Measurements from ENCODE around the gene HSD17B2. TPM values are rescaled to one million over a fixed set of nuclear protein-coding genes. Genes with fewer than 3 reads are reported as not detected.
A peak's percentile ranks its signal among the peaks of the same experiment; 100 is the strongest.
"Not testable (repeated sequence)": the region's sequence is repeated elsewhere in the genome, so short reads cannot be mapped to it uniquely, and the experiment has no call there.

The HSD17B2 gene
- total and polyA plus RNA-seq, 7 experiments from 2014 or later: not detected

- Mint-ChIP-seq H3K27me3 (no peaks in the 10 kb centered on the region), H3K9me3 (peaks cover 0 to 4% (median 0%) of the 10 kb centered on the region in 11 donors), H3K4me3 (peak overlapping the region in 8 of 10 donors; percentile 17 to 80 (median 48)), H3K36me3 (peaks cover 4 to 29% (median 18%) of the 10 kb centered on the region in 5 donors), H3K4me1 (peaks cover 5 to 18% (median 13%) of the 10 kb centered on the region in 7 donors), H3K27ac (peak overlapping the region in 7 of 9 donors; percentile 25 to 87 (median 59))
- Histone ChIP-seq H3K36me3 (ENCODE audit: control insufficient read depth in 2 of 3, insufficient read depth in 3 of 3, low read length in 3 of 3) (no peaks in the 10 kb centered on the region), H3K27ac (ENCODE audit: low read depth, low read length) (no peak overlapping the region), H3K4me3 (ENCODE audit: low read length) (no peak overlapping the region), H3K4me1 (ENCODE audit: control insufficient read depth in 2 of 2, insufficient read depth in 2 of 2, low read length in 2 of 2) (peaks cover 5 to 8% of the 10 kb centered on the region in 2 donors), H3K9me3 (ENCODE audit: control insufficient read depth in 2 of 3, low read length in 3 of 3) (no peaks in the 10 kb centered on the region), H3K27me3 (ENCODE audit: control insufficient read depth in 2 of 2, insufficient read depth in 2 of 2, low read length in 2 of 2) (no peaks in the 10 kb centered on the region)
- POLR2A ChIA-PET: no interaction called here
- intact Hi-C loops (cut with micrococcal nuclease): no loop called here
- no peak for ATAC-seq
- no peak for DNase-seq
- CTCF ChIA-PET: no interaction called here
Observed at GRCh38 chr16:82138478-82139285, 103.6 kb downstream of the HSD17B2 start.

- H3K36me3 ChIP-seq (ENCODE audit: control insufficient read depth in 2 of 3, insufficient read depth in 3 of 3, low read length in 3 of 3); ATAC-seq; H3K9me3 ChIP-seq (ENCODE audit: control insufficient read depth in 2 of 3, low read length in 3 of 3); H3K27ac ChIP-seq (ENCODE audit: low read depth, low read length); H3K9me3 Mint-ChIP-seq; H3K4me1 ChIP-seq (ENCODE audit: control insufficient read depth in 2 of 2, insufficient read depth in 2 of 2, low read length in 2 of 2); POLR2A ChIA-PET; H3K4me3 ChIP-seq (ENCODE audit: low read length); H3K27me3 Mint-ChIP-seq; H3K27me3 ChIP-seq (ENCODE audit: control insufficient read depth in 2 of 2, insufficient read depth in 2 of 2, low read length in 2 of 2); intact Hi-C loops (cut with micrococcal nuclease); CTCF ChIA-PET: not testable (repeated sequence)
- Mint-ChIP-seq H3K36me3 (peaks cover 4 to 29% (median 18%) of the 10 kb centered on the region in 5 donors), H3K4me1 (peaks cover 3 to 13% (median 8%) of the 10 kb centered on the region in 7 donors), H3K27ac (peak overlapping the region in 7 of 9 donors; percentile 25 to 87 (median 59)), H3K4me3 (peak overlapping the region in 8 of 10 donors; percentile 17 to 80 (median 48))
- DNase-seq: peak in 1 of 9 donors; percentile 7
Observed at GRCh38 chr16:82139286-82139571, 104.2 kb downstream of the HSD17B2 start.

- Mint-ChIP-seq H3K4me1 (no peaks in the 10 kb centered on the region), H3K27me3 (no peaks in the 10 kb centered on the region), H3K27ac (no peak overlapping the region), H3K4me3 (no peak overlapping the region), H3K9me3 (no peaks in the 10 kb centered on the region), H3K36me3 (peaks cover 4 to 51% (median 27%) of the 10 kb centered on the region in 5 donors)
- ChIA-PET POLR2A (no interaction called here), CTCF (no interaction called here)
- Histone ChIP-seq H3K27ac (ENCODE audit: low read depth, low read length) (no peak overlapping the region), H3K9me3 (ENCODE audit: control insufficient read depth in 2 of 3, low read length in 3 of 3) (no peaks in the 10 kb centered on the region), H3K4me3 (ENCODE audit: low read length) (no peak overlapping the region), H3K27me3 (ENCODE audit: control insufficient read depth in 2 of 2, insufficient read depth in 2 of 2, low read length in 2 of 2) (no peaks in the 10 kb centered on the region), H3K4me1 (ENCODE audit: control insufficient read depth in 2 of 2, insufficient read depth in 2 of 2, low read length in 2 of 2) (no peaks in the 10 kb centered on the region), H3K36me3 (ENCODE audit: control insufficient read depth in 2 of 3, insufficient read depth in 3 of 3, low read length in 3 of 3) (peaks cover 0 to 36% (median 0%) of the 10 kb centered on the region in 3 experiments)
- intact Hi-C loops (cut with micrococcal nuclease): no loop called here
- no peak for DNase-seq
- no peak for ATAC-seq
Observed at GRCh38 chr16:82146556-82146955, 111.5 kb downstream of the HSD17B2 start.

GRCh38 chr16:82146957-82147356, 111.9 kb downstream of the HSD17B2 start:
- POLR2A ChIA-PET: no interaction called here
- ATAC-seq: no peak
- intact Hi-C loops (cut with micrococcal nuclease): no loop called here
- Mint-ChIP-seq H3K27ac (no peak overlapping the region), H3K4me1 (no peaks in the 10 kb centered on the region), H3K36me3 (peaks cover under 1 to 47% (median 27%) of the 10 kb centered on the region in 5 donors), H3K27me3 (no peaks in the 10 kb centered on the region), H3K4me3 (no peak overlapping the region), H3K9me3 (no peaks in the 10 kb centered on the region)
- Histone ChIP-seq H3K9me3 (ENCODE audit: control insufficient read depth in 2 of 3, low read length in 3 of 3) (no peaks in the 10 kb centered on the region), H3K27me3 (ENCODE audit: control insufficient read depth in 2 of 2, insufficient read depth in 2 of 2, low read length in 2 of 2) (no peaks in the 10 kb centered on the region), H3K27ac (ENCODE audit: low read depth, low read length) (no peak overlapping the region), H3K4me1 (ENCODE audit: control insufficient read depth in 2 of 2, insufficient read depth in 2 of 2, low read length in 2 of 2) (no peaks in the 10 kb centered on the region), H3K36me3 (ENCODE audit: control insufficient read depth in 2 of 3, insufficient read depth in 3 of 3, low read length in 3 of 3) (peaks cover 0 to 36% (median 0%) of the 10 kb centered on the region in 3 experiments), H3K4me3 (ENCODE audit: low read length) (no peak overlapping the region)
- CTCF ChIA-PET: no interaction called here
- DNase-seq: no peak

GRCh38 chr16:82147546-82147945, 112.5 kb downstream of the HSD17B2 start:
- intact Hi-C loops (cut with micrococcal nuclease): no loop called here
- ATAC-seq (no peak), DNase-seq (no peak)
- POLR2A ChIA-PET: no interaction called here
- peaks cover 0 to 36% (median 0%) of the 10 kb centered on the region in 3 experiments for H3K36me3 ChIP-seq (ENCODE audit: control insufficient read depth in 2 of 3, insufficient read depth in 3 of 3, low read length in 3 of 3)
- CTCF ChIA-PET: no interaction called here
- Mint-ChIP-seq H3K9me3 (no peaks in the 10 kb centered on the region), H3K4me1 (no peaks in the 10 kb centered on the region), H3K36me3 (peaks cover 3 to 50% (median 27%) of the 10 kb centered on the region in 5 donors), H3K27me3 (no peaks in the 10 kb centered on the region), H3K4me3 (no peak overlapping the region), H3K27ac (no peak overlapping the region)
- no peaks in the 10 kb centered on the region for H3K27me3 ChIP-seq (ENCODE audit: control insufficient read depth in 2 of 2, insufficient read depth in 2 of 2, low read length in 2 of 2)
- no peaks in the 10 kb centered on the region for H3K4me1 ChIP-seq (ENCODE audit: control insufficient read depth in 2 of 2, insufficient read depth in 2 of 2, low read length in 2 of 2)
- no peaks in the 10 kb centered on the region for H3K9me3 ChIP-seq (ENCODE audit: control insufficient read depth in 2 of 3, low read length in 3 of 3)
- no peak overlapping the region for H3K27ac ChIP-seq (ENCODE audit: low read depth, low read length)
- H3K4me3 ChIP-seq (ENCODE audit: low read length): no peak overlapping the region

Other genes starting within 250 kb of the HSD17B2 start
- gene SDR42E1, start 23.8 kb upstream of the HSD17B2 start, total RNA-seq: 10 to 100 TPM in 1 of 5 experiments, 1 to 10 TPM in 4; 4.1 to 12.1 (median 8.2) TPM
- 1 to 10 TPM; 2.2 to 4.6 TPM for gene SDR42E1, start 23.8 kb upstream of the HSD17B2 start, polyA plus RNA-seq
- 10 to 100 TPM; 15.6 to 30.4 (median 23.3) TPM for gene MPHOSPH6, start 135.0 kb downstream of the HSD17B2 start, total RNA-seq
- 10 to 100 TPM; 15.6 to 47.3 TPM for gene MPHOSPH6, start 135.0 kb downstream of the HSD17B2 start, polyA plus RNA-seq